ENCODE data around the gene HYAL1. TPM values are rescaled to one million over a fixed set of nuclear protein-coding genes. Genes with fewer than 3 reads are reported as not detected.
"Not testable (repeated sequence)": the region's sequence is repeated elsewhere in the genome, so short reads cannot be mapped to it uniquely, and the experiment has no call there.

Gene HYAL1
- total and polyA plus RNA-seq, 4 donors, result 1.6 to 51.2 (median 26.2) TPM

DNA sequence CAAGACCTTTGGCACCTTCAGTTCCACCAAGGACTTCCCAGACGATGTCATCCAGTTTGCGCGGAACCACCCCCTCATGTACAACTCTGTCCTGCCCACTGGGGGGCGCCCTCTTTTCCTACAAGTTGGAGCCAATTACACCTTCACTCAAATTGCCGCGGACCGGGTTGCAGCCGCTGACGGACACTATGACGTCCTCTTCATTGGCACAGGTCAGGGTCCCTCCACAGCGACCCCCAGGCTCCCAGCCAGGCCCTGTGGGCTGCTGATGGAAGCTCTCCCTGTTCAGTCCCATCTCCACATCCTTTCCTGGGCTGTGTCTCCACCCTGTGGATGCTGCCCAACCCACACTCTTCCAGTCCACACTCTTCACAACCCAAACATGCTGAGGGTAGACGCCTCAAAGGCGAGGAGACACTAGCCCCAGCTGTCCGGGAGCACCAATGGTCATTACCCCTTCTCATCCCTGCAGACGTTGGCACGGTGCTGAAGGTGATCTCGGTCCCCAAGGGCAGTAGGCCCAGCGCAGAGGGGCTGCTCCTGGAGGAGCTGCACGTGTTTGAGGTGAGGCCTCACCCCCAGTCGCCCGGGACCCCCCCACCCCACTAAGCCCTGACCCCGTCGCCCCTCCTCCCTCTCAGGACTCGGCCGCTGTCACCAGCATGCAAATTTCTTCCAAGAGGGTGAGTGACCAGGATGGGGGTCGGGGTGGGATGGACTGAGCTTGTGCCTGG lies 28.8 kb downstream of the HYAL1 start:
- TF ChIP-seq, protein P1, sequence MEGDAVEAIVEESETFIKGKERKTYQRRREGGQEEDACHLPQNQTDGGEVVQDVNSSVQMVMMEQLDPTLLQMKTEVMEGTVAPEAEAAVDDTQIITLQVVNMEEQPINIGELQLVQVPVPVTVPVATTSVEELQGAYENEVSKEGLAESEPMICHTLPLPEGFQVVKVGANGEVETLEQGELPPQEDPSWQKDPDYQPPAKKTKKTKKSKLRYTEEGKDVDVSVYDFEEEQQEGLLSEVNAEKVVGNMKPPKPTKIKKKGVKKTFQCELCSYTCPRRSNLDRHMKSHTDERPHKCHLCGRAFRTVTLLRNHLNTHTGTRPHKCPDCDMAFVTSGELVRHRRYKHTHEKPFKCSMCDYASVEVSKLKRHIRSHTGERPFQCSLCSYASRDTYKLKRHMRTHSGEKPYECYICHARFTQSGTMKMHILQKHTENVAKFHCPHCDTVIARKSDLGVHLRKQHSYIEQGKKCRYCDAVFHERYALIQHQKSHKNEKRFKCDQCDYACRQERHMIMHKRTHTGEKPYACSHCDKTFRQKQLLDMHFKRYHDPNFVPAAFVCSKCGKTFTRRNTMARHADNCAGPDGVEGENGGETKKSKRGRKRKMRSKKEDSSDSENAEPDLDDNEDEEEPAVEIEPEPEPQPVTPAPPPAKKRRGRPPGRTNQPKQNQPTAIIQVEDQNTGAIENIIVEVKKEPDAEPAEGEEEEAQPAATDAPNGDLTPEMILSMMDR (IDR thresholded peaks at IDR 0.05; ENCODE audit: control extremely low read depth, extremely low read depth), result peak; percentile 47
- ATAC-seq (ENCODE audit: insufficient read depth, low FRiP score) (no peak), DNase-seq (peak in 1 of 3 donors; percentile 67)
- Histone ChIP-seq H3K27me3 (ENCODE audit: control insufficient read depth in 3 of 3, insufficient read depth in 3 of 3, low read length in 2 of 3) (peaks cover 0 to 38% (median 27%) of the 10 kb centered on the region in 3 donors), H3K36me3 (ENCODE audit: control insufficient read depth in 4 of 4, insufficient read depth in 4 of 4, low read length in 4 of 4) (peaks cover 0 to 3% (median 0%) of the 10 kb centered on the region in 4 donors), H3K4me3 (no peak overlapping the region), H3K9ac (ENCODE audit: insufficient read depth in 1 of 2, low read length in 2 of 2) (no peak overlapping the region), H3K4me1 (ENCODE audit: control insufficient read depth in 5 of 5, insufficient read depth in 5 of 5, low read length in 5 of 5) (peaks cover 0 to 18% (median 10%) of the 10 kb centered on the region in 5 donors), H3K9me3 (ENCODE audit: control insufficient read depth in 4 of 4, insufficient read depth in 3 of 4, low read length in 3 of 4) (no peaks in the 10 kb centered on the region), H3K27ac (ENCODE audit: low read depth in 1 of 2, low read length in 1 of 2) (no peak overlapping the region)
- WGBS, 2 donors, result 22 to 39% methylated on average over 25 to 26 of the region's 26 CpGs

DNA sequence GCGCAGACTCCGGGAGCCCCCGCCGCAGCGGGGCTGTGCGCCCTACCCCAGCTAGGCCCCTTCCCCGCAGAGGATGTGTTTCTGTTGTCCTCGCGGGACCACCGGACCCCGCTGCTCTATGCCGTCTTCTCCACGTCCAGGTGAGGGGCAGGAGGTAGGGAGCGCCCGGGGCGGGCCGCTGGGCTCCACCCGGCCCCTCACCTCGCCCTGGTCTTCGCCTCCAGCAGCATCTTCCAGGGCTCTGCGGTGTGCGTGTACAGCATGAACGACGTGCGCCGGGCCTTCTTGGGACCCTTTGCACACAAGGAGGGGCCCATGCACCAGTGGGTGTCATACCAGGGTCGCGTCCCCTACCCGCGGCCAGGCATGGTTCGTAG lies 29.7 kb downstream of the HYAL1 start:
- ATAC-seq (ENCODE audit: insufficient read depth, low FRiP score) (no peak), DNase-seq (no peak)
- TF ChIP-seq, protein P1 (IDR thresholded peaks at IDR 0.05; ENCODE audit: control extremely low read depth, extremely low read depth), result no peak
- Histone ChIP-seq H3K4me3 (no peak overlapping the region), H3K27ac (ENCODE audit: low read depth in 1 of 2, low read length in 1 of 2) (no peak overlapping the region), H3K9ac (ENCODE audit: insufficient read depth in 1 of 2, low read length in 2 of 2) (no peak overlapping the region), H3K9me3 (ENCODE audit: control insufficient read depth in 4 of 4, insufficient read depth in 3 of 4, low read length in 3 of 4) (no peaks in the 10 kb centered on the region), H3K4me1 (ENCODE audit: control insufficient read depth in 5 of 5, insufficient read depth in 5 of 5, low read length in 5 of 5) (peaks cover 0 to 26% (median 18%) of the 10 kb centered on the region in 5 donors), H3K27me3 (ENCODE audit: control insufficient read depth in 3 of 3, insufficient read depth in 3 of 3, low read length in 2 of 3) (peaks cover 0 to 38% (median 27%) of the 10 kb centered on the region in 3 donors), H3K36me3 (ENCODE audit: control insufficient read depth in 4 of 4, insufficient read depth in 4 of 4, low read length in 4 of 4) (peaks cover 0 to 3% (median 0%) of the 10 kb centered on the region in 4 donors)
- WGBS, 2 donors, result 49 to 55% methylated on average over 19 to 31 of the region's 31 CpGs

- 3 to 6% methylated on average over 48 to 61 of the region's 61 CpGs for WGBS, 2 donors
- Histone ChIP-seq H3K4me1 (ENCODE audit: control insufficient read depth in 5 of 5, insufficient read depth in 5 of 5, low read length in 5 of 5) (peaks cover 0 to 32% (median 21%) of the 10 kb centered on the region in 5 donors), H3K4me3 (peak overlapping the region; percentile 11), H3K36me3 (ENCODE audit: control insufficient read depth in 4 of 4, insufficient read depth in 4 of 4, low read length in 4 of 4) (peaks cover 0 to 3% (median 0%) of the 10 kb centered on the region in 4 donors), H3K27ac (ENCODE audit: low read depth in 1 of 2, low read length in 1 of 2) (peak overlapping the region in 1 of 2 donors; percentile 12), H3K27me3 (ENCODE audit: control insufficient read depth in 3 of 3, insufficient read depth in 3 of 3, low read length in 2 of 3) (peaks cover 0 to 37% (median 25%) of the 10 kb centered on the region in 3 donors), H3K9me3 (ENCODE audit: control insufficient read depth in 4 of 4, insufficient read depth in 3 of 4, low read length in 3 of 4) (no peaks in the 10 kb centered on the region), H3K9ac (ENCODE audit: insufficient read depth in 1 of 2, low read length in 2 of 2) (no peak overlapping the region)
- DNase-seq (peak; percentile 80 to 86 (median 83)), ATAC-seq (ENCODE audit: insufficient read depth, low FRiP score) (peak; percentile 71)
- TF ChIP-seq, protein P1 (IDR thresholded peaks at IDR 0.05; ENCODE audit: control extremely low read depth, extremely low read depth), result peak; percentile 98
These were observed 30.3 kb downstream of the HYAL1 start for GRCh38 chr3:50272911-50273688.

GRCh38 chr3:50272538-50272910 lies 30.9 kb downstream of the HYAL1 start:
- not testable (repeated sequence) for ATAC-seq (ENCODE audit: insufficient read depth, low FRiP score); H3K9ac ChIP-seq (ENCODE audit: insufficient read depth in 1 of 2, low read length in 2 of 2); H3K36me3 ChIP-seq (ENCODE audit: control insufficient read depth in 4 of 4, insufficient read depth in 4 of 4, low read length in 4 of 4); H3K9me3 ChIP-seq (ENCODE audit: control insufficient read depth in 4 of 4, insufficient read depth in 3 of 4, low read length in 3 of 4); H3K27ac ChIP-seq (ENCODE audit: low read depth in 1 of 2, low read length in 1 of 2); H3K4me3 ChIP-seq; DNase-seq
- H3K4me1 ChIP-seq (ENCODE audit: control insufficient read depth in 5 of 5, insufficient read depth in 5 of 5, low read length in 5 of 5), result peaks cover 0 to 37% (median 24%) of the 10 kb centered on the region in 5 donors
- H3K27me3 ChIP-seq (ENCODE audit: control insufficient read depth in 3 of 3, insufficient read depth in 3 of 3, low read length in 2 of 3), result peaks cover 0 to 32% (median 22%) of the 10 kb centered on the region in 3 donors
- 74 to 75% methylated on average over 10 of the region's 10 CpGs for WGBS, 2 donors
